HUES64 (cell line): ENCODE results near the gene COL27A1.

ENCODE experiments used
- H3K27ac ChIP-seq: 2 replicates; pipeline ENCODE4 v1.7.0; 2013; ENCODE audit warnings: low read depth, low read length, inconsistent platforms
- H3K27me3 ChIP-seq: 2 replicates; pipeline ENCODE4 v1.6.1; 2013; ENCODE audit warnings: mild to moderate bottlenecking, low read length; ENCODE audit not compliant: insufficient read depth
- H3K36me3 ChIP-seq: 2 replicates; pipeline ENCODE4 v1.6.1; 2013; ENCODE audit warnings: mild to moderate bottlenecking, low read length; ENCODE audit not compliant: insufficient read depth
- H3K4me1 ChIP-seq: 2 replicates; pipeline ENCODE4 v1.6.1; 2013; ENCODE audit warnings: mild to moderate bottlenecking, low read length, moderate library complexity; ENCODE audit not compliant: insufficient read depth
- H3K4me3 ChIP-seq: 2 replicates; pipeline ENCODE4 v1.5.1; 2013; ENCODE audit warnings: mild to moderate bottlenecking, low read length, moderate library complexity
- H3K9ac ChIP-seq: 2 replicates; pipeline ENCODE4 v1.6.1; 2013; ENCODE audit warnings: mild to moderate bottlenecking, low read depth, low read length
- H3K9me3 ChIP-seq: 2 replicates; pipeline ENCODE4 v1.6.1; 2013; ENCODE audit warnings: low read depth, low read length; ENCODE audit not compliant: insufficient read depth
- WGBS: fragments of 150-250, 120-280 bp; methylation state at CpG from one replicate; pipeline ENCODE4 v1.1.7; 2013; ENCODE audit warnings: missing lambda C conversion rate; 5-methylcytosine and 5-hydroxymethylcytosine counted together

The COL27A1 gene

GRCh38 chr9:114338187-114338586 lies 182.8 kb downstream of the COL27A1 start:
- Histone ChIP-seq H3K36me3 (peaks cover 45% of the 10 kb centered on the region), H3K27ac (no peak overlapping the region), H3K9me3 (no peaks in the 10 kb centered on the region), H3K4me1 (no peaks in the 10 kb centered on the region), H3K9ac (no peak overlapping the region), H3K4me3 (no peak overlapping the region), H3K27me3 (no peaks in the 10 kb centered on the region)
- WGBS: 99% methylated on average over 2 of the region's 2 CpGs

GRCh38 chr9:114339130-114339908 lies 184.0 kb downstream of the COL27A1 start:
- no peak overlapping the region for H3K9ac ChIP-seq
- WGBS: 81% methylated on average over 16 of the region's 16 CpGs

GRCh38 chr9:114341152-114341830 lies 186.0 kb downstream of the COL27A1 start:
- H3K36me3 ChIP-seq: peaks cover 70% of the 10 kb centered on the region
- H3K4me1 ChIP-seq: no peaks in the 10 kb centered on the region
- H3K27ac ChIP-seq: no peak overlapping the region
- H3K9me3 ChIP-seq: no peaks in the 10 kb centered on the region
- 90% methylated on average over 12 of the region's 12 CpGs for WGBS
- no peak overlapping the region for H3K4me3 ChIP-seq
- H3K9ac ChIP-seq: no peak overlapping the region
- H3K27me3 ChIP-seq: no peaks in the 10 kb centered on the region

More at GRCh38 chr9:114339130-114339908, 184.0 kb downstream of the COL27A1 start:
- Histone ChIP-seq H3K36me3 (peaks cover 55% of the 10 kb centered on the region), H3K4me1 (no peaks in the 10 kb centered on the region), H3K27ac (no peak overlapping the region), H3K9me3 (no peaks in the 10 kb centered on the region), H3K27me3 (no peaks in the 10 kb centered on the region), H3K4me3 (no peak overlapping the region)

- H3K4me3 ChIP-seq: no peak overlapping the region
- WGBS: 95% methylated on average over 4 of the region's 4 CpGs
- no peaks in the 10 kb centered on the region for H3K27me3 ChIP-seq
- no peaks in the 10 kb centered on the region for H3K4me1 ChIP-seq
- H3K9me3 ChIP-seq: no peaks in the 10 kb centered on the region
- H3K9ac ChIP-seq: no peak overlapping the region
- H3K36me3 ChIP-seq: peaks cover 77% of the 10 kb centered on the region
- H3K27ac ChIP-seq: no peak overlapping the region
These were observed 186.7 kb downstream of the COL27A1 start for GRCh38 chr9:114341991-114342390.

GRCh38 chr9:114342755-114343440 lies 187.6 kb downstream of the COL27A1 start:
- WGBS: 93% methylated on average over 5 of the region's 5 CpGs
- Histone ChIP-seq H3K4me3 (no peak overlapping the region), H3K9me3 (no peaks in the 10 kb centered on the region), H3K36me3 (peaks cover 77% of the 10 kb centered on the region), H3K27me3 (no peaks in the 10 kb centered on the region), H3K9ac (no peak overlapping the region), H3K4me1 (no peaks in the 10 kb centered on the region), H3K27ac (no peak overlapping the region)

GRCh38 chr9:114343471-114344187 lies 188.3 kb downstream of the COL27A1 start:
- no peaks in the 10 kb centered on the region for H3K27me3 ChIP-seq
- WGBS: 95% methylated on average over 8 of the region's 9 CpGs
- H3K4me1 ChIP-seq: peaks cover 3% of the 10 kb centered on the region
- H3K9ac ChIP-seq: no peak overlapping the region
- H3K36me3 ChIP-seq: peaks cover 78% of the 10 kb centered on the region
- no peak overlapping the region for H3K27ac ChIP-seq
- no peaks in the 10 kb centered on the region for H3K9me3 ChIP-seq
- no peak overlapping the region for H3K4me3 ChIP-seq

- WGBS: 95% methylated on average over 11 of the region's 11 CpGs
- Histone ChIP-seq H3K9me3 (no peaks in the 10 kb centered on the region), H3K4me3 (no peak overlapping the region), H3K27ac (no peak overlapping the region), H3K36me3 (peaks cover 79% of the 10 kb centered on the region), H3K4me1 (peaks cover 7% of the 10 kb centered on the region), H3K9ac (no peak overlapping the region), H3K27me3 (no peaks in the 10 kb centered on the region)
These were observed 188.8 kb downstream of the COL27A1 start for GRCh38 chr9:114344188-114344566.

GRCh38 chr9:114344692-114345091 lies 189.4 kb downstream of the COL27A1 start:
- H3K27ac ChIP-seq: no peak overlapping the region
- H3K4me3 ChIP-seq: no peak overlapping the region
- WGBS: 93% methylated on average over 3 of the region's 3 CpGs
- no peaks in the 10 kb centered on the region for H3K9me3 ChIP-seq
- H3K9ac ChIP-seq: no peak overlapping the region
- H3K36me3 ChIP-seq: peaks cover 79% of the 10 kb centered on the region
- H3K4me1 ChIP-seq: peaks cover 10% of the 10 kb centered on the region
- H3K27me3 ChIP-seq: no peaks in the 10 kb centered on the region

- WGBS: 93% methylated on average over 7 of the region's 7 CpGs
- peaks cover 81% of the 10 kb centered on the region for H3K36me3 ChIP-seq
These were observed 190.2 kb downstream of the COL27A1 start for GRCh38 chr9:114345493-114346065.

GRCh38 chr9:114346146-114346545 lies 190.8 kb downstream of the COL27A1 start:
- no peak overlapping the region for H3K4me3 ChIP-seq
- 96% methylated on average over 11 of the region's 11 CpGs for WGBS
- H3K27ac ChIP-seq: no peak overlapping the region
- no peaks in the 10 kb centered on the region for H3K9me3 ChIP-seq
- H3K27me3 ChIP-seq: no peaks in the 10 kb centered on the region
- H3K9ac ChIP-seq: no peak overlapping the region
- peaks cover 10% of the 10 kb centered on the region for H3K4me1 ChIP-seq
- peaks cover 80% of the 10 kb centered on the region for H3K36me3 ChIP-seq

More at GRCh38 chr9:114345493-114346065, 190.2 kb downstream of the COL27A1 start:
- Histone ChIP-seq H3K27ac (no peak overlapping the region), H3K9ac (no peak overlapping the region), H3K27me3 (no peaks in the 10 kb centered on the region), H3K4me1 (peaks cover 10% of the 10 kb centered on the region), H3K9me3 (no peaks in the 10 kb centered on the region), H3K4me3 (no peak overlapping the region)
